H9 (cell line): ENCODE data around the gene RLF. TPM values are rescaled to one million over a fixed set of nuclear protein-coding genes. Genes with fewer than 3 reads are reported as not detected.

Experiments
- DNase-seq: peaks from one replicate; pipeline ENCODE4 v3.0.0-alpha.2; 2017
- H2AFZ ChIP-seq: one replicate; pipeline ENCODE4 v1.6.1; 2013; ENCODE audit warnings: mild to moderate bottlenecking, low read length, control low read depth, moderate library complexity
- H2AK5ac ChIP-seq: 2 replicates; pipeline ENCODE4 v1.6.1; 2013; ENCODE audit warnings: low read length, control low read depth, mixed read lengths; ENCODE audit not compliant: insufficient read length
- H2BK120ac ChIP-seq: one replicate; pipeline ENCODE4 v1.6.1; 2013; ENCODE audit warnings: low read depth, mild to moderate bottlenecking, low read length, control low read depth, inconsistent platforms; ENCODE audit not compliant: poor library complexity, severe bottlenecking
- H2BK12ac ChIP-seq: 2 replicates; pipeline ENCODE4 v1.6.1; 2013; ENCODE audit warnings: low read length, control low read depth, mixed read lengths, low read depth; ENCODE audit not compliant: insufficient read length
- H2BK15ac ChIP-seq: 2 replicates; pipeline ENCODE4 v1.6.1; 2013; ENCODE audit warnings: low read depth, low read length, control low read depth
- H2BK20ac ChIP-seq: one replicate; pipeline ENCODE4 v1.6.1; 2013; ENCODE audit warnings: low read depth, mild to moderate bottlenecking, low read length, control low read depth, inconsistent platforms; ENCODE audit not compliant: poor library complexity, severe bottlenecking
- H2BK5ac ChIP-seq: 2 replicates; pipeline ENCODE4 v1.6.1; 2013; ENCODE audit warnings: low read length, control low read depth, mixed read lengths; ENCODE audit not compliant: insufficient read length
- H3K14ac ChIP-seq: 2 replicates; pipeline ENCODE4 v1.6.1; 2013; ENCODE audit warnings: low read length, control low read depth; ENCODE audit not compliant: insufficient read depth
- H3K18ac ChIP-seq: 2 replicates; pipeline ENCODE4 v1.6.1; 2013; ENCODE audit warnings: low read depth, mild to moderate bottlenecking, mixed read lengths, low read length, control low read depth; ENCODE audit not compliant: insufficient read length
- H3K23ac ChIP-seq: 2 replicates; pipeline ENCODE4 v1.6.1; 2013; ENCODE audit warnings: low read length, control low read depth, mixed read lengths, low read depth; ENCODE audit not compliant: insufficient read length
- H3K23me2 ChIP-seq: 2 replicates; pipeline ENCODE4 v1.6.1; 2013; ENCODE audit warnings: low read depth, mild to moderate bottlenecking, mixed read lengths, low read length, control low read depth; ENCODE audit not compliant: insufficient read length, poor library complexity, severe bottlenecking
- H3K27ac ChIP-seq: 2 replicates; pipeline ENCODE4 v1.5.1; 2013; ENCODE audit warnings: low read length, control low read depth, mixed read lengths, low read depth; ENCODE audit not compliant: insufficient read length
- H3K27me3 ChIP-seq: 2 replicates; pipeline ENCODE4 v1.6.1; 2013; ENCODE audit warnings: low read length, control low read depth, inconsistent platforms; ENCODE audit not compliant: insufficient read depth
- H3K4ac ChIP-seq: 2 replicates; pipeline ENCODE4 v1.6.1; 2013; ENCODE audit warnings: low read depth, mild to moderate bottlenecking, control low read depth, inconsistent platforms, low read length, moderate library complexity
- H3K4me1 ChIP-seq: 2 replicates; pipeline ENCODE4 v1.6.1; 2013; ENCODE audit warnings: low read length, control low read depth, inconsistent platforms; ENCODE audit not compliant: insufficient read depth
- H3K4me2 ChIP-seq: 2 replicates; pipeline ENCODE4 v1.6.1; 2013; ENCODE audit warnings: low read length, control low read depth, mixed read lengths; ENCODE audit not compliant: insufficient read length, insufficient read depth
- H3K56ac ChIP-seq: 2 replicates; pipeline ENCODE4 v1.6.1; 2013; ENCODE audit warnings: low read depth, mild to moderate bottlenecking, mixed read lengths, low read length, control low read depth; ENCODE audit not compliant: insufficient read length
- H3K79me1 ChIP-seq: 2 replicates; pipeline ENCODE4 v1.6.1; 2013; ENCODE audit warnings: low read depth, mild to moderate bottlenecking, moderate library complexity, low read length, control low read depth, inconsistent platforms; ENCODE audit not compliant: insufficient read depth, poor library complexity, severe bottlenecking
- H3K79me2 ChIP-seq: 2 replicates; pipeline ENCODE4 v1.6.1; 2013; ENCODE audit warnings: low read length, control low read depth, inconsistent platforms; ENCODE audit not compliant: insufficient read depth
- H3K9ac ChIP-seq: 2 replicates; pipeline ENCODE4 v1.6.1; 2013; ENCODE audit warnings: low read length, control low read depth, mixed read lengths; ENCODE audit not compliant: insufficient read length; ENCODE audit errors: extremely low read depth
- H3K9me3 ChIP-seq: one replicate; pipeline ENCODE4 v1.6.1; 2013; ENCODE audit warnings: low read depth, low read length, inconsistent platforms; ENCODE audit not compliant: control insufficient read depth
- H3T11ph ChIP-seq: one replicate; pipeline ENCODE4 v1.6.1; 2013; ENCODE audit warnings: mild to moderate bottlenecking, low read length, control low read depth, inconsistent platforms
- H4K20me1 ChIP-seq: one replicate; pipeline ENCODE4 v1.6.1; 2013; ENCODE audit not compliant: control insufficient read depth, insufficient read length, insufficient read depth
- H4K5ac ChIP-seq: 2 replicates; pipeline ENCODE4 v1.6.1; 2013; ENCODE audit warnings: low read depth, mild to moderate bottlenecking, mixed read lengths, low read length, control low read depth; ENCODE audit not compliant: insufficient read length
- H4K8ac ChIP-seq: replicated peaks from 2 replicates; pipeline ENCODE4 v1.6.1; 2013; ENCODE audit warnings: low read length, control low read depth, mixed read lengths, low read depth; ENCODE audit not compliant: insufficient read length
- H4K91ac ChIP-seq: 2 replicates; pipeline ENCODE4 v1.6.1; 2013; ENCODE audit warnings: low read depth, mild to moderate bottlenecking, moderate library complexity, mixed read lengths, low read length, control low read depth; ENCODE audit not compliant: insufficient read length
- H3K27ac Mint-ChIP-seq, 3 experiments: 2 replicates in 2 of 3; 3 replicates in 1 of 3; pipeline ENCODE4 v1.8.0; 2020 to 2021; ENCODE audit warnings: mixed read lengths in 3 of 3, mild to moderate bottlenecking in 1 of 3, moderate library complexity in 1 of 3
- H3K27me3 Mint-ChIP-seq: 2 replicates; pipeline ENCODE4 v1.8.0; 2021; ENCODE audit warnings: low read depth, mild to moderate bottlenecking, moderate library complexity, mixed read lengths
- H3K36me3 Mint-ChIP-seq, 3 experiments: 2 replicates in 2 of 3; 3 replicates in 1 of 3; pipeline ENCODE4 v1.8.0; 2020 to 2021; ENCODE audit warnings: low read depth in 3 of 3, mixed read lengths in 3 of 3; ENCODE audit not compliant: insufficient read depth in 1 of 3
- H3K4me1 Mint-ChIP-seq, 2 experiments: 2 replicates each; pipeline ENCODE4 v1.8.0; 2020; ENCODE audit warnings: mixed read lengths in 2 of 2
- H3K4me3 Mint-ChIP-seq, 2 experiments: 2 replicates in 1 of 2; 3 replicates in 1 of 2; pipeline ENCODE4 v1.8.0; 2020 to 2021; ENCODE audit warnings: mild to moderate bottlenecking in 2 of 2, mixed read lengths in 2 of 2, moderate library complexity in 1 of 2
- H3K9me3 Mint-ChIP-seq, 2 experiments: 2 replicates in 1 of 2; 3 replicates in 1 of 2; pipeline ENCODE4 v1.8.0; 2020; ENCODE audit warnings: mild to moderate bottlenecking in 2 of 2, mixed read lengths in 2 of 2, moderate library complexity in 1 of 2
- CTCF ChIP-seq: fragments of 200-600 bp; sonication (generic); conservative IDR thresholded peaks from 3 replicates; pipeline ENCODE4 v1.8.0; 2021; ENCODE audit warnings: antibody characterized with exemption, mild to moderate bottlenecking
- total RNA-seq: library from RNA; stranded (reverse); gene quantifications from 2 replicates; pipeline ENCODE4 v1.2.1, GENCODE V29; 2021

RLF gene
- total RNA-seq, 1 experiment from 2014 or later: 19.2 TPM

- H3K23ac ChIP-seq: no peak overlapping the region
- H3K36me3 Mint-ChIP-seq: peaks cover 9 to 62% (median 48%) of the 10 kb centered on the region in 3 experiments; a peak in 6 of 7 replicates
- TF ChIP-seq CTCF: no peak
- H4K8ac ChIP-seq: no peak overlapping the region
- no peaks in the 10 kb centered on the region for H3K79me2 ChIP-seq
- no peak overlapping the region for H3K4me2 ChIP-seq
- H4K20me1 ChIP-seq: no peaks in the 10 kb centered on the region
- H2BK5ac ChIP-seq: no peak overlapping the region
- H3K9ac ChIP-seq: no peak overlapping the region
- H2AFZ ChIP-seq: no peak overlapping the region
- H2AK5ac ChIP-seq: no peak overlapping the region
- no peaks in the 10 kb centered on the region for H3K27me3 Mint-ChIP-seq
- no peak overlapping the region for H4K5ac ChIP-seq
- H2BK120ac ChIP-seq: no peak overlapping the region
- H3K4me1 Mint-ChIP-seq: no peaks in the 10 kb centered on the region
- no peak overlapping the region for H3K14ac ChIP-seq
- H3K9me3 Mint-ChIP-seq: no peaks in the 10 kb centered on the region
- no peak overlapping the region for H3K27ac Mint-ChIP-seq
- H3K56ac ChIP-seq: no peak overlapping the region
- H3K4me3 Mint-ChIP-seq: no peak overlapping the region
- no peaks in the 10 kb centered on the region for H3K4me1 ChIP-seq
- no peak overlapping the region for H3T11ph ChIP-seq
- H3K27ac ChIP-seq: no peak overlapping the region
- H2BK20ac ChIP-seq: no peak overlapping the region
- H3K23me2 ChIP-seq: no peaks in the 10 kb centered on the region
- H2BK15ac ChIP-seq: no peak overlapping the region
- DNase-seq: no peak
- no peaks in the 10 kb centered on the region for H3K27me3 ChIP-seq
- H3K79me1 ChIP-seq: no peaks in the 10 kb centered on the region
- no peak overlapping the region for H3K18ac ChIP-seq
- no peak overlapping the region for H2BK12ac ChIP-seq
- no peak overlapping the region for H4K91ac ChIP-seq
- no peaks in the 10 kb centered on the region for H3K9me3 ChIP-seq
- H3K4ac ChIP-seq: no peak overlapping the region
These were observed 107.0 kb downstream of the RLF start for GRCh38 chr1:40268211-40268610.
